GM10266 (cell line): ENCODE measurements around the gene NHERF2.

Experiments used
- DNase-seq: peaks from one replicate; pipeline ENCODE4 v3.0.0; 2012; ENCODE audit errors: extremely low spot score
- TF ChIP-seq, protein P1 (sequence below): IDR thresholded peaks from 2 replicates; pipeline ENCODE4 v1.5.1; 2012; ENCODE audit warnings: mild to moderate bottlenecking, low read depth; ENCODE audit not compliant: control insufficient read depth, insufficient read depth; ENCODE audit errors: missing control alignments

Gene NHERF2

DNA sequence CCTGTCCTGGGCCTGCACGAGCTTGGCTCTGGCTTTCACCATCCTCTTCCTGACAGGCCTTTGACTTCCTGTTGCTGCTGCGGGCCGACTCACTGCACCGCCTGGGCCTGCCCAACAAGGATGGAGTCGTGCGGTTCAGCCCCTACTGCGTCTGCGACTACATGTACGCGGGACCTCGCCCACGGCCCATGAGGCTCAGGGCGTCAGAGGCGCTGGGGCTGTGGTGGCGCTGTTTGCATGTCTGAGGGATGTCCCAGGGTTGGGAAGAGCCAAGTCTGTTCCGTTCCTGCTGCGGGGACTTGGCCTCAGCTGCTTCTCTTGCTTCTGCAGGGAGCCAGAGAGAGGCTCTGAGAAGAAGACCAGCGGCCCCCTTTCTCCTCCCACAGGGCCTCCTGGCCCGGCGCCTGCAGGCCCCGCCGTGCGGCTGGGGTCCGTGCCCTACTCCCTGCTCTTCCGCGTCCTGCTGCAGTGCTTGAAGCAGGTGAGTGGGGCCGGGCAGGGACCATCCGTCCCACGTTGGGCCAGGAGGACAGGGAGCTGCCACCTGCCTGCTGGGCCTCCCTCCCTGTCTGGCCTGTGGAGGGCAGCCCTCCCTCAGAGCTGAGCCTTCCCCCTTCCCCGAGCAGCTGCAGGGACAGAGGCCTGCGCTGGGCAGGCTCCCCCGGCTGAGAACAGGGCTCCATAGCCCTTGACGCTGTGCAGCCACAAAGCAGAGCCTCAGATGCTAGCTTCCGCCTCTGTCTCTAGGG is 44.9 kb downstream of the NHERF2 start:
- TF ChIP-seq, protein P1, sequence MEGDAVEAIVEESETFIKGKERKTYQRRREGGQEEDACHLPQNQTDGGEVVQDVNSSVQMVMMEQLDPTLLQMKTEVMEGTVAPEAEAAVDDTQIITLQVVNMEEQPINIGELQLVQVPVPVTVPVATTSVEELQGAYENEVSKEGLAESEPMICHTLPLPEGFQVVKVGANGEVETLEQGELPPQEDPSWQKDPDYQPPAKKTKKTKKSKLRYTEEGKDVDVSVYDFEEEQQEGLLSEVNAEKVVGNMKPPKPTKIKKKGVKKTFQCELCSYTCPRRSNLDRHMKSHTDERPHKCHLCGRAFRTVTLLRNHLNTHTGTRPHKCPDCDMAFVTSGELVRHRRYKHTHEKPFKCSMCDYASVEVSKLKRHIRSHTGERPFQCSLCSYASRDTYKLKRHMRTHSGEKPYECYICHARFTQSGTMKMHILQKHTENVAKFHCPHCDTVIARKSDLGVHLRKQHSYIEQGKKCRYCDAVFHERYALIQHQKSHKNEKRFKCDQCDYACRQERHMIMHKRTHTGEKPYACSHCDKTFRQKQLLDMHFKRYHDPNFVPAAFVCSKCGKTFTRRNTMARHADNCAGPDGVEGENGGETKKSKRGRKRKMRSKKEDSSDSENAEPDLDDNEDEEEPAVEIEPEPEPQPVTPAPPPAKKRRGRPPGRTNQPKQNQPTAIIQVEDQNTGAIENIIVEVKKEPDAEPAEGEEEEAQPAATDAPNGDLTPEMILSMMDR: no peak
- DNase-seq: no peak

DNA sequence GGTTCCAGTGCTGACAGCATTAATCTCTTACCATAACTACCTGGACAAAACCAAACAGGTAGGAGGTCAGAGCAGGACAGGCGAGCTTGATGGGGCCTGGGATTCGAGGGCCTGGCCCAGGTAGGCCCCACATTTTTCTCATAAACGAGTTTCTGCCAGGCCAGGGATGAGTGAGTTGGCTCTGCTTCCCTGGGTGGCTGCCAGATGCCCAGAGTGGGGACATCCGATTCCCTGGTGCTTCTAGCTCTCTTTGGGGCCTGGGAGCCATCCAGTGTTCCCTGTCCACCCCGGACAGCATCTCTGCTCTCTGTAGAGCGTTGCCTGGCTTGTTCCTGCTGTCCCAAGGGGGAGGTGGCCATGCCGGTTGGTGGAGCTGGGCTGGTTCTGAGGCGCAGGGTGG is 46.2 kb downstream of the NHERF2 start:
- TF ChIP-seq, protein P1: no peak
- DNase-seq: no peak

DNA sequence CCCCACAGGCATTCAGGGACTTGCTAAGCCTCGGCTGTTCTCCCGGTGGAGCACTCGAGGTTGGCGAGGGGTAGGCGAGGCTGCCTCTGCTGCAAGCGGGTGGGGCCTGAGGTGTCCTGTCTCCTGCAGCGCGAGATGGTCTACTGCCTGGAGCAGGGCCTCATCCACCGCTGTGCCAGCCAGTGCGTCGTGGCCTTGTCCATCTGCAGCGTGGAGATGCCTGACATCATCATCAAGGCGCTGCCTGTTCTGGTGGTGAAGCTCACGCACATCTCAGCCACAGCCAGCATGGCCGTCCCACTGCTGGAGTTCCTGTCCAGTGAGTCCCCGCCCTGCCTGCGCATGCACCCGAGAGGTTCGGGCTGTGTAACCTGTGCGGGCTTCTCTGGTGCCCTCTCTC is 47.4 kb downstream of the NHERF2 start:
- TF ChIP-seq, protein P1: no peak
- DNase-seq: no peak

DNA sequence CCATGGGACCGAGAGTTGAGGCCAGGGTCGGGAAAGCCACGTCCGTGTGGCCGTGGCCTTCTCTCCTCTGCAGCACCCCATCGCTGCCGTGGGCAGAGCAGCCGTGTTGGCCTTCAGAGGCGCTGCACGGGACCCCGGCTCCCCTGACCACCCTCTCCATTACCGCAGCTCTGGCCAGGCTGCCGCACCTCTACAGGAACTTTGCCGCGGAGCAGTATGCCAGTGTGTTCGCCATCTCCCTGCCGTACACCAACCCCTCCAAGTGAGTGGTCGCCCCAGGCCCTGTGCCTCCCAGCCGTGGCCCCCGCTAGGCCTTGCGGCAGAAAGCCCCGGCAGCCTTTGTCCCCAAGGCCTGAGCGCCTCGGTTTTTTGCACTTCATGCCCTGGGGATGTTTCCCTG is 48.9 kb downstream of the NHERF2 start:
- DNase-seq: no peak
- TF ChIP-seq, protein P1: no peak

DNA sequence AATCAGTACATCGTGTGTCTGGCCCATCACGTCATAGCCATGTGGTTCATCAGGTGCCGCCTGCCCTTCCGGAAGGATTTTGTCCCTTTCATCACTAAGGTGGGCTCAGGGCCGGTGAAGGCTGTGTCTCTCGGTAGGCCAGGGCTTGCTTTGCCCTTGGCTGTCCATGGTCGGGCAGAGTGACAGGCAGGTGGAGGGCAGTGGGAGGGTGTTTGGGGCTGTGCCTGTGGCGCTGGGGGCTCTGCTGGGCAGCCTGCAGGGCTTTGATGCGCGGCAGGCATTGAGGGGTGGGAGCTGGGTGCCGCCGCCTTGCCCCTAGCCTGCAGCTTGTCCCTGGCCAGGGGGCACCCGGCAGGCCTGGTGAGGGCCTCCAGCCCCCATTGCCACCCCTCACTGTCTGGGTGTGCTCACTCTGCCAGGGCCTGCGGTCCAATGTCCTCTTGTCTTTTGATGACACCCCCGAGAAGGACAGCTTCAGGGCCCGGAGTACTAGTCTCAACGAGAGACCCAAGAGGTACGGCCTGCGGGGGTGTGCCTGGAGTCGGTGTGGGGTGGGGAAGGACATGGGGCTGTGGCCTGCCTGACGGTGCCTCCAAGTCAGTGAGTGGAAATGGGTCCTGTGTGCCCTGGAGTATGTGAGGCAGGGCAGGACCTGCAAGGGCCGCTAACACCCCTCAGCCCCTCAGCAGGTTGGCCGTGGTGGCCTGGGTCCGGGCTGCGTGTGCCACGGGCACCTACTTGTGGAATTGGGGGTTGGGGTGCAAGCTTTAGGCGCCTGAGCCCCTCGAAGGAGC is 49.6 kb downstream of the NHERF2 start:
- TF ChIP-seq, protein P1: no peak
- DNase-seq: no peak

DNA sequence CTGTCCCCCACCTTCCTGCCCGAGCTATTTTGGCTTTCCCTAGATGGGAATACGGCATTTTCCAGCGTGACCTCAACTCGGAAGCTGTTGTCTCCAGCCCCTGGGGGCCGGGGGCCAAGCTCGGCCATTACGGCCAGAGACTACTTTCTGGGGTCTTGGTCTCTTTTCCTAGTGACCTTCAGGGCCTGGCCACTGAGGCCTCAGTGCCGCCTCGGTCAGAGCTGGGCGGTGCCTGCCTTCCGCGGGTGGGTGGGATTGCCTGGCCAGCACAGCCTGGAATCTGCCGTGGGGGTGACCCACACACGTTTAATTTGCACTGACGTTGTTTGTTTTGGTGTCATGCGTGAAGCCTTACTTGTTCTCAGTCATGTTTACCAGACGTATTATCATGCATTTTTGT is 50.3 kb downstream of the NHERF2 start:
- no peak for DNase-seq
- TF ChIP-seq, protein P1: no peak

DNA sequence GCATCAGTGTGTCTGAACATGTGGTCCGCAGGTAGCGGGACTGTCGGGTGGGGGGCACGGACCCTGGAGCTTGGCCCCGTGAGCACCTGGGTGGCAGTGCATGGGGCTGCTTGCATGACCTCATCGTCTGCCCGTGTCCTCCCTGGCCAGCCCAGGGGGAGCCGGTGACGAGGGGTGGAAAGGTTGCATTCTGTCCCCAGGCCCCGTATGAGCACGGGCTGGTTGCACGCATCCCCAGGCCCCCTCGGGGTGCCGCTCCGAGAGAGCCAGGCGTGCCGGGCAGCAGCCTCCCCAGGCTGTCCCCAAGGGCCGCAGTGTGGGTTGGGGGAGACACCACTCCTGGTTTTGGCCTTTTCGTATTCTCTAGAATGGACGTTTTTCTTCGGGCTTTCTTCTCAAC is 51.0 kb downstream of the NHERF2 start:
- TF ChIP-seq, protein P1: no peak
- DNase-seq: no peak
